Renal pelvis (tissue), 4 donors: ENCODE results near the gene NEK6. TPM values are rescaled to one million over a fixed set of nuclear protein-coding genes. Genes with fewer than 3 reads are reported as not detected.
"Not testable (repeated sequence)": the region's sequence is repeated elsewhere in the genome, so short reads cannot be mapped to it uniquely, and the experiment has no call there.

Experiments used
- DNase-seq: peaks from one replicate; pipeline ENCODE4 v3.0.0-alpha.2; 2013
- polyA plus RNA-seq, 3 donors: library from polyadenylated mRNA; unstranded; fragments of 120-200 nt; gene quantifications; one replicate each; pipeline ENCODE4 v1.2.1, GENCODE V29; 2013; ENCODE audit not compliant: insufficient read length in 3 of 3

Gene NEK6
- polyA plus RNA-seq, 3 donors: 27.6 to 34.9 (median 29.6) TPM

- DNase-seq: no peak
Observed at GRCh38 chr9:124221676-124222075, 36.1 kb upstream of the NEK6 start.

- no peak for DNase-seq
Observed at GRCh38 chr9:124222109-124222508, 35.6 kb upstream of the NEK6 start.

GRCh38 chr9:124222918-124223720, 34.6 kb upstream of the NEK6 start:
- DNase-seq: no peak

- no peak for DNase-seq
Observed at GRCh38 chr9:124225945-124226344, 31.8 kb upstream of the NEK6 start.

- no peak for DNase-seq
Observed at GRCh38 chr9:124228516-124228915, 29.2 kb upstream of the NEK6 start.

GRCh38 chr9:124231095-124231737, 26.5 kb upstream of the NEK6 start:
- no peak for DNase-seq

DNA sequence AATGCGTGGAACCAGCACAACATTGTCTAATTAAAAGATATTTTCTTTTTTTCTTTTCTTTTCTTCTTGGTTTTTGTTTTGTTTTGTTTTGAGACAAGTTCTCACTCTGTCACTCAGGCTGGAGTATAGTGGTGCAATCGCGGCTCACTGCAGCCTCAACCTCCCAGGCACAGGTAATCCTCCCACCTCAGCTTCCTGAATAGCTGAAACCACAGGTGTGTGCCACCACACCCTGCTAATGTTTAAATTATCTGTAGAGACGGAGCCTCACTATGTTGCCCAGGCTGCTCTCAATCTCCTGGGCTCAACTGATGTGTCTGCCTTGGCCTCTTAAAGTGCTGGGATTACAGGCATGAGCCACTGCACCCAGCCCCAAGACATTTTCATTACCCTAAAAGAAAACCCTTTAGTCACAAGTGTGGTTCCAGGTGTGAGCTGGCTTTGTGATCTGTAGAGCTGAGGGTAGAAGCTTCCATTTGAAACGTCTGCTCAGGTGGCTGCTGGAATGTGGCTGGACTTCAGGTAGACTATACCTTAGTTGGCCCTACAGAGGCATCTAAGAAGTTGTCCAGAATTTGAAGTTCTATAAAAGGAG, 19.1 kb upstream of the NEK6 start:
- no peak for DNase-seq

- no peak for DNase-seq
Observed at GRCh38 chr9:124239249-124240073, 18.3 kb upstream of the NEK6 start.

DNA sequence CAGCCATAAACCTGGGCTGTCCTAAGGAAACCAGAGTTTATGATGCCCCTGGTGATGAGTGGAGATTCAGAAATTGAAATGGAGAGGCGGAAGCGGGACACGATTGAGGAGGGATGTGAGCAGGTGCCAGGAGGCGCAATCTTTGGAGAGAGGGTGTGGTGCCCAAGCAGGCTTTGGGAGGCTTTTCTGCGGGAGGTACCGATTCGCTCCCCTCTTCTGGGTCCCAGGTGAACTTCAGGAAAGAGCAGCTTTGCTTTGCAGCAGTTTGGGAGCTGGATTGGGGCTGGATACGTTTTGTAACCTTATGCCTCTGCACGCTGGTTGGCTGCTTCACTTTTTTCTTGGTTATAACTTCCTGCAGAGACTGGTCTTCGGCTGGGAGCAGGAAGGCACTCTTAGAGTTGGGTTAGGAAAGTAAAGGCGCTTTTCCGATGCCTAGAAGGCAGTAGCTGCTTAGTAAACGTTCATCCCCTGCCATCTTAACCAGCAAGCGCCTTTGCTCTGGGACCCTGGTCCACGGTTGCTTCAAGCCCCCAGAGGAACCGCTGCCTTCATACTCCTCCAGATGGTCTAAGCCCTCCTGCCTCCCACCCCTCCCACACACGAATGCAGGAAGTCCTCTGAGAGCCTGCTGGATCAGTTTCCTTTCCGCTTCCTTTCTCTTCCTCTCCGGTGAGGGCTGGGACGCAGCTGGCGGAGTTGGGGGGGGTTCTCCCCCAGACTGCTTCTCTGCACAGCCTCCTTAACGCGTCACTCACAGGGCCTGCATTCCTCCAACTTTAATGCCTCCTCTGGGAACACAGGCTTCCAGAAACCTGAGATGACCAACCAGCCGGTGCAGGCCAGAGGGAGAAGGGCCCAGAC, 15.2 kb upstream of the NEK6 start:
- DNase-seq: peak; percentile 93

DNA sequence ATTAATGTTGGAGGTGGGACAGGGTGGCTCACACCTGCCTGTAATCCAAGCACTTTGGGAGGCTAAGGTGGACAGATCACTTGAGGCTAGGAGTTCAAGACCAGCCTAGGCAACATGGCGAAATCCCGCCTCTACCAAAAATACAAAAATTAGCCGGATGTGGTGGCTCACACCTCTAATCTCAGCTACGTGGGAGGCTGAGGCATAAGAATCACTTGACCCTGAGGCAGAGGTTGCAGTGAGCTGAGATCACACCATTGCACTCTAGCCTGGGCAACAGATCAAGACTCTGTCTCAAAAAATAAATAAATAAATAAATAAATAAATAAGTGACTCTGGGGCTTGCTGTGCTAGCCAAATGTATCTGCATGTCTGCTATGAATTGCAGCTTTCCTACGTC, 10.4 kb upstream of the NEK6 start:
- DNase-seq: not testable (repeated sequence)

DNA sequence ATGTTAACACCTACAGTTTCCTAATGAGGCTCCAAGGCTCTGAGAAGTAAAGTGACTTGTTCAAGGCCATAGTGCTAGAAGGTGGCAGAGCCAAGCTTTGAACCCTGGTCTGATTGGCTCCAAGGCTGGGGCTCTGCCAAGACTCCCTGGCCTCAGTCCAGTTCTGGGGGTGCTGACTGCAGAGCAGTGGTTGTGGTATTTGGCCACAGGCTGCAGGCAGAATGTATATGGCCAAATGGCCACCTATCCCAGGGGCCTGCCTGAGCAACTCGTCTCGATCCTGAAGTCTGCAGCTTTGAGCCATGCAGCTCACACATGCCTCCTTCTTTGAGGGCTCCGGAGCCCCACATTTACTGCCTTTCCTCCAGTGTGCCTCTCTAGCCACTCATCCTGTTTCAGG, 9.7 kb upstream of the NEK6 start:
- no peak for DNase-seq

DNA sequence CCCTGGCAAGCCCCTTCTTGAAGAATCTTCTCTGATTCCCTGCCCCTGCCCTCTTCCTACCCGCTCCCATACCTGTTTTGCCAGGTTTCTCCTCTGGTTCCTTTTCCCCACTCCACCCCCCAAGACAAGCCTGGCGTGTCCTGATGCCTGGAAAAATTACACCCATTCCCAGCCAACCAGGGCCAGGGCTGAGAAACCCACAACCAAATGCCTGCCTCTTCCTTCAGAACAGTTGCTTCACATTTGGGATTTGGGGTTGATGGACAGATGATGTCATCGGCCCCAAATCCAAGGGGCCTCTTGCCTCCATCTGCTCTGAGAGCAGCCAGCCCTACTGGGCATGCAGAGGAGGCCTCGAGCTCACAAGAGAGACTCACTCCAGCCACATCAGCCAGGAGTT, 8.8 kb upstream of the NEK6 start:
- DNase-seq: no peak

GRCh38 chr9:124251204-124251603, 6.5 kb upstream of the NEK6 start:
- no peak for DNase-seq

DNA sequence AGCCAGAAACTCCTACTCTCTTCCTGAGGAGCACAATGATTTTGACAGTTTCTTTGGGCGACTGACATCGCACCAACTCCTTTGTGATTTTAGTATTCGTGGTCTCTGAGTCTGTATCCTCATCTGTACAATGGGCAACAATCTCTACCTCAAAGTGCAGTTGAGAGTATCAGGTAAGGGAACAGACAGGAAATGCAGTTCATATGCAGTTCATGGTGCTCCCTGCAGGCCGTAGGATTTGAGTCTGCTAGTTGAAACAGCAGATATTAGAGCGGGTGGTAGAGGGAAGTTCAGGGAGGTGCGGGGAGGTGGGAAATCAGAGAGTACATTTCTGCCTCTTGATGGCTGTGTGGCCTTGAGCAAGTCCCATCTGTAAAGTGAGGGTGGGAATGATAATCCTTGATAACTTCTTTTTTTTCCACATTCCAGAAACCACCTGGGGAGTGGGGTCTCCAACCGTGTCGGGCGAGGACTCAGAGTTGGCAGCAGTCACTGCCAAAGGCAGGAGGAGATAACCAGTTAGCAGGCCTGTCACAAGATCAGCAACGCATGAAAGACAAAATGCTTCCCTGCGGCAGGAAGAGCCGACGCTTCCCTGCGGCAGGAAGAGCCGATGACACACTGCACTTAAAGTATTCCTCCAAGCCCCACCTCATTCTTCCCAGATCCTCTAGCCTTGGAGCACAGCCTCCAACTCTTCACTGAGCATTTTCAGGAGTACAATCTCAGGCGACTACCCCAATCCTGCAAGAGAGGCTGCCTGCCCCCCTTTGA, 6.0 kb upstream of the NEK6 start:
- DNase-seq: peak; percentile 15

- not testable (repeated sequence) for DNase-seq
Observed at GRCh38 chr9:124252878-124253277, 4.9 kb upstream of the NEK6 start.

DNA sequence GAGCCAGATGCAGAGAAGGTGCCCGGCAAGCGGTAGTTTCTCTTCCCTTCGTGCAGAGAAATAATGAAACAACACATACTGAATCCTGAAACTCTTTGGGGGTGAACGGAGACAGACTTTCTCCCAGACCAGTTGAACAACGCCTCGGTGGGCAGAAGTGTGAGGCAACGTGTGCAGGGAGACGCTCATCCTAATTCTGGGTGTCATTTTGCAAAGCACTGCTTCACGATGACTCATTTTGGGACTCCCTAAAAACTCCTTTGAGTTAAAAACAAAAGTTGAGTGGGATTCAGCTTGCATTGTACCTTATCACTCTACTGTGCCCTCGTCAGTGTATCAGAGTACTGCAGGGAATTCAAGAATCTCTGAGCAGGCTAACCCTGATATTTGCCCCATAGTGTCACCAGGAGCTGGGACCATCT, 3.5 kb upstream of the NEK6 start:
- no peak for DNase-seq

GRCh38 chr9:124255222-124255621, 2.5 kb upstream of the NEK6 start:
- no peak for DNase-seq

DNA sequence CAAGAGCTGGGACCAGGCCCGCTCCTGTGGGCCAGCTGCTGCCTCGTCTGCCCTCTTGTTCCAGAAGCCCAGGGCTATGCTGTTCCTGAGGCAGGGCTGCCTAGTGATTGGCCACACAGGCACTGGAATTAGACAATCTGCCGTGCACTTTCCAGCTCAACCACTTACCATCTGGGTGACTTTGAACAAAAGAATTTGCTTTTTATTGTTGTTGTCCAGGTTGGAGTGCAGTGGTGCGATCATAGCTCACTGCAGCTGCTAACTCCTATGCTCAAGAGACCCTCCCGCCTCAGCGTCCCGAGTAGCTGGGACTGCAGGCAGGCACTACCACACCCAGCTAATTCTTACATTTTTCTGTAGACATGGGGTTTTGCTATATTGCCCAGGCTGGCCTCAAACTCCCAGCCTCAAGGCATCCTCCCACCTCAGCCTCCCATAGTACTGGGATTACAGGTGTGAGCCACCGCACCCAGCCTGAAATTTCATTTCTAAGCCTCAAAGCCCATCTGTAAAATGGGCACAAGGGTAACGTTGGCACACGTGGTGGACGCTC, 1.2 kb upstream of the NEK6 start:
- DNase-seq: peak; percentile 42

DNA sequence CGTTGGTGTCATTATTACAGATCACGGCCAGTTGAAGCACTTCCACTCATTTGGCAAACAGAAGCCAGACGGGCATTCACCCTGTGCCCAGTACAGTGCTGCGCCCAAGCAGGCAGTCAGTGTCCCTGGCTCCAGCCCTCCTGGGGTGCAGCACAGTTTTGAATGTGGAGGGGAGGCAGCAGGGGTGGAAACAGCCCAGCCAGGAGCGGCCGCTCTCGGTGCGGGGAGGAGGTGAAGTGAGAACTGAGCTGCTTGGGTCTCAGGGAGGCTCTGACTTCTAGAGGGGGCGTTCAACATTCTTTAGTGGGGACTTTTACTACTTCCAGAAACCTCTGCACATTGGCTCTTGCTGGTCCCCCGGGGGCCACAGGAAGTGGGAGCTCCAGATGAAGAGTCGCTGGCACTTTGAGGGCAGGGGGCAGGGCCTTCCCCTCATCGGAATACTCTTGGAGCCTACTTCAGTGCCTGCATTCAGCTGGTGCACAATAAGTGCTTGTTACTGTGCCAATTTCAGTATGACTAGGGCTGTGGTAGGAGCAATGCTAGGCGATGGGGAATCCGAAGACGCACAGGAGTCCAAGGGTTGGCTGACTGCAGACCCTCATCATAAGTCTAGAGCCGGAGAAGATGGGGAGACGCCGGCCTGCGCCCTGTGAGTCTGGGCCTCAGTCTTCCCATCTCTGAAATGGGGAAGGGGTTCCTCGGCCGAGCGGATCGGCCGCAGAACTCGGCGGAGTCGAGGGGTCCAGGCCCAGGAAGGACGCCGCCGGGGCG, 492 bp upstream of the NEK6 start:
- no peak for DNase-seq
